Endothelial cell of umbilical vein (primary cell): ENCODE measurements around the gene SLC35F3. TPM values are rescaled to one million over a fixed set of nuclear protein-coding genes. Genes with fewer than 3 reads are reported as not detected.

Source experiments
- BruUV-seq: library from RNA; stranded (reverse); fragments of 400-500 nt; replicated peaks from 2 replicates; lab custom pipeline; 2021; lab: Mats Ljungman, UMichigan
- CTCF ChIA-PET: fragments of 300-600, 350-600 bp; sonication (Branson Sonifier 250); formaldehyde crosslinking; loops from one replicate; lab custom pipeline; 2021; ENCODE audit warnings: antibody characterized with exemption, inconsistent platforms; lab: Charles Lee
- POLR2A ChIA-PET: fragments of 300-600, 350-600 bp; sonication (Branson Sonifier 250); formaldehyde crosslinking; loops from one replicate; lab custom pipeline; 2021; ENCODE audit warnings: antibody characterized with exemption, inconsistent platforms; lab: Charles Lee
- DNase-seq: peaks from one replicate; pipeline ENCODE4 v3.0.0-alpha.2; 2011; ENCODE audit warnings: low read depth, low spot score
- FAIRE-seq: peaks from 2 replicates; lab custom pipeline; 2011; peaks lifted over from hg19 to GRCh38; lab: Jason Lieb, UNC
- H2AFZ ChIP-seq: 2 replicates; pipeline ENCODE4 v1.6.0; 2012; ENCODE audit warnings: low read depth, low read length, control low read depth, inconsistent platforms
- H3K27ac ChIP-seq: 2 replicates; pipeline ENCODE4 v1.5.1; 2011; ENCODE audit warnings: low read depth, mild to moderate bottlenecking, control low read depth, low read length, moderate library complexity; ENCODE audit not compliant: insufficient read depth
- H3K27me3 ChIP-seq, 2 experiments: 2 replicates each; pipeline versions ENCODE4 v1.6.0 to v1.6.1; 2011; ENCODE audit warnings: low read length in 2 of 2, mixed read lengths in 1 of 2; ENCODE audit not compliant: control insufficient read depth in 2 of 2, insufficient read depth in 2 of 2
- H3K36me3 ChIP-seq, 2 experiments: 2 replicates in 1 of 2; 3 replicates in 1 of 2; pipeline ENCODE4 v1.5.1; 2011; ENCODE audit warnings: low read length in 2 of 2, mild to moderate bottlenecking in 1 of 2, moderate library complexity in 1 of 2; ENCODE audit not compliant: control insufficient read depth in 2 of 2, insufficient read depth in 2 of 2; ENCODE audit errors: extremely low read depth in 1 of 2
- H3K4me1 ChIP-seq: 3 replicates; pipeline ENCODE4 v1.5.1; 2011; ENCODE audit warnings: mild to moderate bottlenecking, low read length; ENCODE audit not compliant: control insufficient read depth, insufficient read depth; ENCODE audit errors: extremely low read depth
- H3K4me2 ChIP-seq: 2 replicates; pipeline ENCODE4 v1.6.1; 2011; ENCODE audit warnings: low read length, control low read depth, mixed read lengths; ENCODE audit not compliant: insufficient read depth
- H3K4me3 ChIP-seq, 3 experiments: fragments of 200-600 bp in 1 of 3; sonication (generic), shearing (Covaris generic) in 1 of 3; replicated peaks in 1 of 3; 2 replicates each; pipeline ENCODE4 v1.5.1; 2011 to 2016; ENCODE audit warnings: control low read depth in 3 of 3, low read length in 3 of 3, mild to moderate bottlenecking in 2 of 3, inconsistent platforms in 1 of 3, low read depth in 1 of 3, moderate library complexity in 1 of 3; ENCODE audit not compliant: insufficient read depth in 1 of 3
- H3K79me2 ChIP-seq: 2 replicates; pipeline ENCODE4 v1.6.0; 2012; ENCODE audit warnings: low read length, inconsistent platforms; ENCODE audit not compliant: control insufficient read depth, insufficient read depth
- H3K9ac ChIP-seq: replicated peaks from 2 replicates; pipeline ENCODE3; 2011; ENCODE audit warnings: low read length, control low read depth; ENCODE audit not compliant: insufficient read depth; ENCODE audit errors: extremely low read depth
- H3K9me1 ChIP-seq: replicated peaks from 3 replicates; pipeline ENCODE4 v1.6.0; 2011; ENCODE audit warnings: mild to moderate bottlenecking, low read length; ENCODE audit not compliant: control insufficient read depth, insufficient read depth; ENCODE audit errors: extremely low read depth
- H3K9me3 ChIP-seq: replicated peaks from 2 replicates; pipeline ENCODE4 v1.5.1; 2012; ENCODE audit warnings: low read length, inconsistent platforms; ENCODE audit not compliant: control insufficient read depth, insufficient read depth
- H4K20me1 ChIP-seq: replicated peaks from 2 replicates; pipeline ENCODE3; 2011; ENCODE audit warnings: mild to moderate bottlenecking, low read length; ENCODE audit not compliant: control insufficient read depth, insufficient read depth; ENCODE audit errors: extremely low read depth
- EZH2 ChIP-seq: IDR thresholded peaks from 2 replicates; pipeline ENCODE4 v1.6.1; 2012; ENCODE audit warnings: borderline replicate concordance, low read depth, mild to moderate bottlenecking, moderate library complexity, low read length, inconsistent platforms; ENCODE audit not compliant: severe bottlenecking
- FOS ChIP-seq: IDR thresholded peaks from 2 replicates; pipeline ENCODE4 v1.6.1; 2011; ENCODE audit warnings: mild to moderate bottlenecking, low read length, moderate library complexity, borderline replicate concordance; ENCODE audit not compliant: insufficient read depth
- GATA2 ChIP-seq: IDR thresholded peaks from 2 replicates; pipeline ENCODE4 v1.7.0; 2011; ENCODE audit warnings: low read depth, mild to moderate bottlenecking, moderate library complexity, mixed read lengths, low read length; ENCODE audit not compliant: insufficient read length, insufficient read depth
- JUN ChIP-seq: IDR thresholded peaks from 2 replicates; pipeline ENCODE4 v1.6.1; 2011; ENCODE audit warnings: borderline replicate concordance, low read depth; ENCODE audit not compliant: insufficient read length, insufficient read depth
- MYC ChIP-seq: IDR thresholded peaks from one replicate; pipeline ENCODE4 v1.6.1; 2011; ENCODE audit warnings: mild to moderate bottlenecking, low read depth, low read length
- POLR2A ChIP-seq: IDR thresholded peaks from 2 replicates; pipeline ENCODE4 v1.6.1; 2012; ENCODE audit warnings: low read depth, mild to moderate bottlenecking, control low read depth, low read length
- POLR2AphosphoS5 ChIP-seq: IDR thresholded peaks from 2 replicates; pipeline ENCODE4 v1.6.1; 2012; ENCODE audit warnings: low read depth, mild to moderate bottlenecking, control low read depth, low read length, moderate library complexity; ENCODE audit not compliant: insufficient read depth
- dilution Hi-C: fragments of 300-500 bp; cut with MboI; formaldehyde crosslinking; loops from one replicate; pipeline ENCODE4 v1.15.0; 2019; ENCODE audit warnings: low sequenced_read_pairs; ENCODE audit not compliant: extremely low pct_ligation_motif_present
- intact Hi-C: fragments of 100-400 bp; cut with micrococcal nuclease; formaldehyde crosslinking; loops from one replicate; pipeline ENCODE4 v1.10.0; 2022
- polyA plus RNA-seq, 4 experiments: library from polyadenylated mRNA; depleted of rRNA in 3 of 4; stranded (reverse) in 3 of 4; unstranded in 1 of 4; fragments of >200 nt; gene quantifications; 2 replicates each; pipeline versions ENCODE4 v1.2.1 to v1.2.3, GENCODE V29; 2011 to 2012; ENCODE audit warnings: missing spikeins in 1 of 4
- total RNA-seq: library from RNA; stranded (reverse); gene quantifications from 2 replicates; pipeline ENCODE4 v1.2.3, GENCODE V29; 2021
- TF ChIP-seq, protein P1 (sequence below): IDR thresholded peaks from 2 replicates; pipeline ENCODE4 v1.6.1; 2011; ENCODE audit not compliant: insufficient read depth, insufficient read length
- TF ChIP-seq, protein P2 (sequence below), 2 donors: IDR thresholded peaks; 1 replicate in 1 of 2; 2 replicates in 1 of 2; pipeline ENCODE4 v1.5.1; 2011; ENCODE audit warnings: low read length in 2 of 2, mild to moderate bottlenecking in 2 of 2, moderate library complexity in 2 of 2, control low read depth in 1 of 2, inconsistent platforms in 1 of 2, low read depth in 1 of 2; ENCODE audit not compliant: insufficient read depth in 1 of 2; ENCODE audit errors: extremely low read depth in 1 of 2

The SLC35F3 gene
- total and polyA plus RNA-seq, 2 donors (not counting 3 experiments of a cell fraction or from before 2014, with no cell fraction given) = not detected

DNA sequence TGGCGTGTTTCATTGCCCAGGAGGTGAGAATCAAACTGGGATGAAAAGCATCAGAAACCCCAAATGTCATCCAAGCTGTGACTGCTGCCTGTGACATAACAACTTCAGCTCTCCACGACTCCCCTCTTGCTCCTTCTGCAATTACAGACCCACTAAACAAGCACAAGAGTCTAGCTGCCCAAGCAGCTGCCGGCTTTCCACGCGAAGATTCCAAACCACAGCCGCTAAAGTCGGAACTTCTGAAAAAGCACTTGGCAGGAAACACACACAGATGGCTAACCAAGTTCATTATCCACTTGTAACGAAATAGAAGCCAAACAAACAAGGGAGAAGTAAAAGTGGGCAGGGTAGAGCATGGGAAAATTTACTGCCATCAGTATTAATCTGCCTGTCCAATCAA lies 198.1 kb downstream of the SLC35F3 start:
- H3K4me1 ChIP-seq = no peaks in the 10 kb centered on the region
- DNase-seq = no peak
- H3K27ac ChIP-seq = no peak overlapping the region
- H3K9me3 ChIP-seq = no peaks in the 10 kb centered on the region
- H4K20me1 ChIP-seq = no peaks in the 10 kb centered on the region
- dilution Hi-C loops (no loop called here), intact Hi-C loops (no loop called here)
- no peak for FAIRE-seq
- H2AFZ ChIP-seq = no peak overlapping the region
- ChIA-PET CTCF (interaction anchor here (1.0 to 1.1 kb wide), 2 partner anchors 9 to 207 kb away, joined by 3 to 4 read pairs; no protein-coding TSS in a partner anchor), POLR2A (no interaction called here)
- H3K36me3 ChIP-seq = no peaks in the 10 kb centered on the region
- no TSS peak for BruUV-seq
- H3K9ac ChIP-seq = no peak overlapping the region
- H3K79me2 ChIP-seq = no peaks in the 10 kb centered on the region
- TF ChIP-seq, protein P1, sequence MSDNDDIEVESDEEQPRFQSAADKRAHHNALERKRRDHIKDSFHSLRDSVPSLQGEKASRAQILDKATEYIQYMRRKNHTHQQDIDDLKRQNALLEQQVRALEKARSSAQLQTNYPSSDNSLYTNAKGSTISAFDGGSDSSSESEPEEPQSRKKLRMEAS = no peak
- no peak for TF ChIP-seq EZH2
- TF ChIP-seq, protein P2, sequence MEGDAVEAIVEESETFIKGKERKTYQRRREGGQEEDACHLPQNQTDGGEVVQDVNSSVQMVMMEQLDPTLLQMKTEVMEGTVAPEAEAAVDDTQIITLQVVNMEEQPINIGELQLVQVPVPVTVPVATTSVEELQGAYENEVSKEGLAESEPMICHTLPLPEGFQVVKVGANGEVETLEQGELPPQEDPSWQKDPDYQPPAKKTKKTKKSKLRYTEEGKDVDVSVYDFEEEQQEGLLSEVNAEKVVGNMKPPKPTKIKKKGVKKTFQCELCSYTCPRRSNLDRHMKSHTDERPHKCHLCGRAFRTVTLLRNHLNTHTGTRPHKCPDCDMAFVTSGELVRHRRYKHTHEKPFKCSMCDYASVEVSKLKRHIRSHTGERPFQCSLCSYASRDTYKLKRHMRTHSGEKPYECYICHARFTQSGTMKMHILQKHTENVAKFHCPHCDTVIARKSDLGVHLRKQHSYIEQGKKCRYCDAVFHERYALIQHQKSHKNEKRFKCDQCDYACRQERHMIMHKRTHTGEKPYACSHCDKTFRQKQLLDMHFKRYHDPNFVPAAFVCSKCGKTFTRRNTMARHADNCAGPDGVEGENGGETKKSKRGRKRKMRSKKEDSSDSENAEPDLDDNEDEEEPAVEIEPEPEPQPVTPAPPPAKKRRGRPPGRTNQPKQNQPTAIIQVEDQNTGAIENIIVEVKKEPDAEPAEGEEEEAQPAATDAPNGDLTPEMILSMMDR (IDR thresholded peaks at IDR 0.05; ENCODE audit: extremely low read depth in 1 of 2, insufficient read depth in 1 of 2, low read depth in 1 of 2, low read length in 2 of 2) = no peak
- no peak for TF ChIP-seq MYC
- no peak for TF ChIP-seq JUN
- TF ChIP-seq GATA2 = no peak
- TF ChIP-seq POLR2A = no peak
- no peak for TF ChIP-seq FOS
- no peak for TF ChIP-seq POLR2AphosphoS5
- H3K4me3 ChIP-seq = no peak overlapping the region
- no peak overlapping the region for H3K4me2 ChIP-seq
- no peaks in the 10 kb centered on the region for H3K9me1 ChIP-seq
- H3K27me3 ChIP-seq = no peaks in the 10 kb centered on the region
